ENCODE results near the gene KIRREL3.

DNA sequence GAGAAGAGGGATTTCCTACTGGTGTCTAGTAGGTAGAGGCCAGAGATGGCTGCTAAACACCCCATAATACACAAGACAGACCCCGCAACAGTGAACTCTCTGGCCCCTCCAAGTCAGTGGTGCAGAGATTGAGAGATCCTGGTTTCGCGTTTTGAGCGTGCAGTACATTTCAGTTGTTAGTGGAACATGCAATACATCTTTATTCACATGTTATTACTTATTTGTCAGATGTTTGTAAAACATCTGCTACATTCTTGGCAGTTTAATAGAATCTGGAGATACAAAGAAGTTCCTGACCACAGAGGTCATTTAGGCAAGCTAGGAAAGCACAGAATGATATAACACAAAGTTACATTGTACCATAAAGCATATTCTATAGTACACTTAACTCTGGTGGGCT is 603.6 kb downstream of the KIRREL3 start:
- TF ChIP-seq EZH2phosphoT487 (conservative IDR thresholded peaks at IDR 0.05; ENCODE audit: low read length): no peak
- TF ChIP-seq, protein P1, sequence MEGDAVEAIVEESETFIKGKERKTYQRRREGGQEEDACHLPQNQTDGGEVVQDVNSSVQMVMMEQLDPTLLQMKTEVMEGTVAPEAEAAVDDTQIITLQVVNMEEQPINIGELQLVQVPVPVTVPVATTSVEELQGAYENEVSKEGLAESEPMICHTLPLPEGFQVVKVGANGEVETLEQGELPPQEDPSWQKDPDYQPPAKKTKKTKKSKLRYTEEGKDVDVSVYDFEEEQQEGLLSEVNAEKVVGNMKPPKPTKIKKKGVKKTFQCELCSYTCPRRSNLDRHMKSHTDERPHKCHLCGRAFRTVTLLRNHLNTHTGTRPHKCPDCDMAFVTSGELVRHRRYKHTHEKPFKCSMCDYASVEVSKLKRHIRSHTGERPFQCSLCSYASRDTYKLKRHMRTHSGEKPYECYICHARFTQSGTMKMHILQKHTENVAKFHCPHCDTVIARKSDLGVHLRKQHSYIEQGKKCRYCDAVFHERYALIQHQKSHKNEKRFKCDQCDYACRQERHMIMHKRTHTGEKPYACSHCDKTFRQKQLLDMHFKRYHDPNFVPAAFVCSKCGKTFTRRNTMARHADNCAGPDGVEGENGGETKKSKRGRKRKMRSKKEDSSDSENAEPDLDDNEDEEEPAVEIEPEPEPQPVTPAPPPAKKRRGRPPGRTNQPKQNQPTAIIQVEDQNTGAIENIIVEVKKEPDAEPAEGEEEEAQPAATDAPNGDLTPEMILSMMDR (IDR thresholded peaks at IDR 0.05; ENCODE audit: insufficient read depth, low read length, poor library complexity, severe bottlenecking): no peak

All from SU-DHL-6 (cell line).